Measurements from ENCODE around the gene CCNJ. TPM values are rescaled to one million over a fixed set of nuclear protein-coding genes. Genes with fewer than 3 reads are reported as not detected.

Gene CCNJ
- total and polyA plus RNA-seq, 9 of the 15 experiments (the other 6 are each of a cell fraction or from before 2014, with no cell fraction given), result 0.69 to 15.7 (median 9.2) TPM

GRCh38 chr10:96089670-96090462, 46.5 kb downstream of the CCNJ start (continued):
- TF ChIP-seq, protein P1, sequence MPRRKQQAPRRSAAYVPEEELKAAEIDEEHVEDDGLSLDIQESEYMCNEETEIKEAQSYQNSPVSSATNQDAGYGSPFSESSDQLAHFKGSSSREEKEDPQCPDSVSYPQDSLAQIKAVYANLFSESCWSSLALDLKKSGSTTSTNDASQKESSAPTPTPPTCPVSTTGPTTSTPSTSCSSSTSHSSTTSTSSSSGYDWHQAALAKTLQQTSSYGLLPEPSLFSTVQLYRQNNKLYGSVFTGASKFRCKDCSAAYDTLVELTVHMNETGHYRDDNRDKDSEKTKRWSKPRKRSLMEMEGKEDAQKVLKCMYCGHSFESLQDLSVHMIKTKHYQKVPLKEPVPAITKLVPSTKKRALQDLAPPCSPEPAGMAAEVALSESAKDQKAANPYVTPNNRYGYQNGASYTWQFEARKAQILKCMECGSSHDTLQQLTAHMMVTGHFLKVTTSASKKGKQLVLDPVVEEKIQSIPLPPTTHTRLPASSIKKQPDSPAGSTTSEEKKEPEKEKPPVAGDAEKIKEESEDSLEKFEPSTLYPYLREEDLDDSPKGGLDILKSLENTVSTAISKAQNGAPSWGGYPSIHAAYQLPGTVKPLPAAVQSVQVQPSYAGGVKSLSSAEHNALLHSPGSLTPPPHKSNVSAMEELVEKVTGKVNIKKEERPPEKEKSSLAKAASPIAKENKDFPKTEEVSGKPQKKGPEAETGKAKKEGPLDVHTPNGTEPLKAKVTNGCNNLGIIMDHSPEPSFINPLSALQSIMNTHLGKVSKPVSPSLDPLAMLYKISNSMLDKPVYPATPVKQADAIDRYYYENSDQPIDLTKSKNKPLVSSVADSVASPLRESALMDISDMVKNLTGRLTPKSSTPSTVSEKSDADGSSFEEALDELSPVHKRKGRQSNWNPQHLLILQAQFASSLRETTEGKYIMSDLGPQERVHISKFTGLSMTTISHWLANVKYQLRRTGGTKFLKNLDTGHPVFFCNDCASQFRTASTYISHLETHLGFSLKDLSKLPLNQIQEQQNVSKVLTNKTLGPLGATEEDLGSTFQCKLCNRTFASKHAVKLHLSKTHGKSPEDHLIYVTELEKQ (CRISPR knock-in tag; IDR thresholded peaks at IDR 0.05), result no peak
- TF ChIP-seq TEAD4 (IDR thresholded peaks at IDR 0.05; ENCODE audit: low read length), result peak; percentile 49
- TF ChIP-seq TEAD4 (CRISPR knock-in tag; IDR thresholded peaks at IDR 0.05; ENCODE audit: borderline replicate concordance), result no peak
- no peak for TF ChIP-seq POU5F1 (IDR thresholded peaks at IDR 0.05; ENCODE audit: borderline replicate concordance, low read depth, low read length, partially characterized antibody)
- TF ChIP-seq PCBP1 (IDR thresholded peaks at IDR 0.05; ENCODE audit: low read depth, low read length, poor library complexity, severe bottlenecking), result peak; percentile 59
- peak; percentile 17; the same call in 1 of the 2 replicates for TF ChIP-seq ZBTB7A (IDR thresholded peaks at IDR 0.05; ENCODE audit: borderline replicate concordance, control insufficient read depth, low read depth, low read length)
- no peak for TF ChIP-seq MED1 (CRISPR knock-in tag; IDR thresholded peaks at IDR 0.05; ENCODE audit: borderline replicate concordance)
- TF ChIP-seq FOXM1 (IDR thresholded peaks at IDR 0.05; ENCODE audit: low read depth), result 0 out of 2 replicates have a peak, but pooled peaks have one; percentile 15
- no peak; the same call in 1 of the 2 replicates for TF ChIP-seq FOXM1 (CRISPR knock-in tag; IDR thresholded peaks at IDR 0.05; ENCODE audit: low read depth)
- no peak for TF ChIP-seq HDAC8 (tag; IDR thresholded peaks at IDR 0.05)
- no peak; the same call in 1 of the 2 replicates for TF ChIP-seq XRCC5 (IDR thresholded peaks at IDR 0.05; ENCODE audit: low read depth, low read length)
- no peak for TF ChIP-seq ZBTB34 (CRISPR knock-in tag; IDR thresholded peaks at IDR 0.05)
- TF ChIP-seq SIRT6 (IDR thresholded peaks at IDR 0.05; ENCODE audit: low read depth, low read length), result no peak
- no peak for TF ChIP-seq NELFE (IDR thresholded peaks at IDR 0.05; ENCODE audit: insufficient read depth, insufficient read length)
- no peak for TF ChIP-seq MXI1 (IDR thresholded peaks at IDR 0.05; ENCODE audit: low read depth, low read length)
- no peak for TF ChIP-seq MYNN (IDR thresholded peaks at IDR 0.05)
- no peak for TF ChIP-seq MYNN (CRISPR knock-in tag; IDR thresholded peaks at IDR 0.05)
- TF ChIP-seq SP1 (CRISPR knock-in tag; IDR thresholded peaks at IDR 0.05), result peak; percentile 83
- peak; percentile 87 for TF ChIP-seq TBP (optimal IDR thresholded peaks at IDR 0.05; ENCODE audit: low read depth, low read length)
- TF ChIP-seq MEF2D (tag; conservative IDR thresholded peaks at IDR 0.05; ENCODE audit: low read depth), result no peak
- no peak for TF ChIP-seq HMG20A (CRISPR knock-in tag; conservative IDR thresholded peaks at IDR 0.05)
- TF ChIP-seq ZNF668 (CRISPR knock-in tag; IDR thresholded peaks at IDR 0.05), result no peak
- TF ChIP-seq TFE3 (CRISPR knock-in tag; IDR thresholded peaks at IDR 0.05), result no peak

Measured in K562 (cell line).